ENCODE results near the gene CNIH4. TPM values are rescaled to one million over a fixed set of nuclear protein-coding genes. Genes with fewer than 3 reads are reported as not detected.

CNIH4 gene
- total and polyA plus RNA-seq, 10 of the 15 experiments (the other 5 are each of a cell fraction or from before 2014, with no cell fraction given) = 23.2 to 173 (median 51.4) TPM

GRCh38 chr1:224393294-224393693 lies 36.6 kb downstream of the CNIH4 start:
- in situ Hi-C loops (cut with MboI) = no loop called here
- no peak for ATAC-seq
- no peak overlapping the region for H3K9ac ChIP-seq (ENCODE audit: control insufficient read depth, insufficient read depth, low read length)
- no peak overlapping the region for H3K4me3 ChIP-seq
- no peaks in the 10 kb centered on the region for H4K20me1 ChIP-seq (ENCODE audit: control insufficient read depth, insufficient read depth)
- no peak for DNase-seq (ENCODE audit: low read depth, low spot score)
- no peaks in the 10 kb centered on the region for H3K27me3 ChIP-seq (replicated peaks in 1 of 2; ENCODE audit: control insufficient read depth in 2 of 2, insufficient read depth in 2 of 2, low read length in 1 of 2)
- no peaks in the 10 kb centered on the region for H3K79me2 ChIP-seq (ENCODE audit: control insufficient read depth, insufficient read depth, low read length)
- ChIA-PET RAD21 (ENCODE audit: unreplicated experiment) (no interaction called here), CTCF (interaction anchor here (2.2 kb wide), 1 partner anchor 64 kb away, joined by 8 read pairs; no protein-coding TSS in a partner anchor), SMC1A (ENCODE audit: uncharacterized antibody, unreplicated experiment) (no interaction called here), POLR2A (interaction anchor here (0.5 to 0.6 kb wide), 2 partner anchors 16 to 52 kb away, joined by 3 to 5 read pairs; no protein-coding TSS in a partner anchor)
- no peak for FAIRE-seq
- H3K4me2 ChIP-seq (ENCODE audit: control insufficient read depth, insufficient read depth) = no peak overlapping the region
- intact Hi-C loops (cut with micrococcal nuclease; ENCODE audit: unreplicated experiment) = no loop called here
- H3K4me1 ChIP-seq (ENCODE audit: control insufficient read depth, insufficient read depth, low read length) = no peaks in the 10 kb centered on the region
- no peak overlapping the region for H3K27ac ChIP-seq (ENCODE audit: control insufficient read depth, insufficient read depth)
- TF ChIP-seq ZBTB4 (CRISPR knock-in tag; IDR thresholded peaks at IDR 0.05) (no peak), ASH2L (IDR thresholded peaks at IDR 0.05; ENCODE audit: borderline replicate concordance, low read depth) (no peak), CUX1 (IDR thresholded peaks at IDR 0.05; ENCODE audit: insufficient replicate concordance, low read depth, low read length) (no peak), JUND (IDR thresholded peaks at IDR 0.05; ENCODE audit: low read depth, low read length) (no peak), IRF3 (IDR thresholded peaks at IDR 0.05) (no peak), POLR2A (IDR thresholded peaks at IDR 0.05; ENCODE audit: low read depth, low read length) (no peak), REST (IDR thresholded peaks at IDR 0.05; ENCODE audit: low read depth, low read length) (no peak), ZZZ3 (IDR thresholded peaks at IDR 0.05; ENCODE audit: control insufficient read depth, insufficient read length, low read depth) (no peak), MXI1 (IDR thresholded peaks at IDR 0.05; ENCODE audit: low read depth, low read length) (no peak), SUPT20H (IDR thresholded peaks at IDR 0.05; ENCODE audit: borderline replicate concordance, control insufficient read depth, low read depth, low read length) (no peak)
- 100% methylated on average over 3 of the region's 3 CpGs for WGBS (ENCODE audit: insufficient coverage, insufficient replicate concordance, low lambda C conversion rate, missing lambda C conversion rate)
- H2AFZ ChIP-seq (ENCODE audit: control insufficient read depth, low read depth, low read length) = no peak overlapping the region
- peaks cover 0 to 20% of the 10 kb centered on the region in 2 experiments; a peak in 2 of 4 replicates for H3K36me3 ChIP-seq (ENCODE audit: control insufficient read depth in 2 of 2, insufficient read depth in 2 of 2, low read length in 1 of 2)
- BruUV-seq (replicated peaks) = no TSS peak
- H3K9me3 ChIP-seq (replicated peaks; ENCODE audit: control insufficient read depth, insufficient read depth, low read length) = no peaks in the 10 kb centered on the region
